Liver (tissue), 9 donors: ENCODE data around the gene RING1. TPM values are rescaled to one million over a fixed set of nuclear protein-coding genes. Genes with fewer than 3 reads are reported as not detected.

Source experiments
- DNase-seq: peaks from one replicate; pipeline ENCODE4 v3.0.0-alpha.2; 2017; ENCODE audit warnings: low spot score
- H3K27ac ChIP-seq, 2 donors: one replicate each; pipeline ENCODE4 v1.7.0; 2013; ENCODE audit warnings: inconsistent platforms in 2 of 2, low read length in 2 of 2, control low read depth in 1 of 2, low read depth in 1 of 2, mild to moderate bottlenecking in 1 of 2
- H3K27me3 ChIP-seq, 4 donors: one replicate each; pipeline versions ENCODE4 v1.6.1 to v1.7.0; 2013; ENCODE audit warnings: low read length in 3 of 4, inconsistent platforms in 1 of 4, mild to moderate bottlenecking in 1 of 4, moderate library complexity in 1 of 4; ENCODE audit not compliant: control insufficient read depth in 4 of 4, insufficient read depth in 4 of 4
- H3K36me3 ChIP-seq, 4 donors: one replicate each; pipeline versions ENCODE4 v1.6.1 to v1.7.0; 2013; ENCODE audit warnings: low read length in 3 of 4, mild to moderate bottlenecking in 3 of 4, low read depth in 1 of 4, moderate library complexity in 1 of 4; ENCODE audit not compliant: control insufficient read depth in 4 of 4, insufficient read depth in 3 of 4
- H3K4me1 ChIP-seq, 4 donors: one replicate each; pipeline versions ENCODE4 v1.6.1 to v1.7.0; 2013; ENCODE audit warnings: low read length in 3 of 4, mild to moderate bottlenecking in 3 of 4, moderate library complexity in 1 of 4; ENCODE audit not compliant: control insufficient read depth in 4 of 4, insufficient read depth in 4 of 4
- H3K4me3 ChIP-seq, 3 donors: one replicate each; pipeline versions ENCODE4 v1.6.1 to v1.7.0; 2013; ENCODE audit warnings: low read length in 3 of 3, control low read depth in 1 of 3, low read depth in 1 of 3, mild to moderate bottlenecking in 1 of 3
- H3K9ac ChIP-seq, 2 donors: one replicate each; pipeline ENCODE4 v1.7.0; 2013; ENCODE audit warnings: low read length in 2 of 2, mild to moderate bottlenecking in 2 of 2, moderate library complexity in 2 of 2, control low read depth in 1 of 2, low read depth in 1 of 2
- H3K9me3 ChIP-seq, 4 donors: one replicate each; pipeline versions ENCODE4 v1.6.1 to v1.7.0; 2013; ENCODE audit warnings: low read length in 3 of 4; ENCODE audit not compliant: control insufficient read depth in 4 of 4
- CTCF ChIP-seq: fragments of 150-350 bp; IDR thresholded peaks from 2 replicates; pipeline ENCODE4 v1.5.1; 2017; ENCODE audit warnings: improper control_type of control experiment, low read depth, low read length; ENCODE audit not compliant: missing input control
- EGR1 ChIP-seq, 2 donors: IDR thresholded peaks; 2 replicates each; pipeline ENCODE4 v1.6.1; 2016 to 2018; ENCODE audit warnings: antibody characterized with exemption in 2 of 2, low read depth in 2 of 2
- FOXA1 ChIP-seq: IDR thresholded peaks from 2 replicates; pipeline ENCODE4 v1.6.1; 2016; ENCODE audit warnings: antibody characterized with exemption
- GABPA ChIP-seq, 2 donors: IDR thresholded peaks in 1 of 2; conservative IDR thresholded peaks in 1 of 2; 2 replicates each; pipeline ENCODE4 v1.6.1; 2016; ENCODE audit warnings: antibody characterized with exemption in 2 of 2, mild to moderate bottlenecking in 1 of 2, moderate library complexity in 1 of 2
- HNF4A ChIP-seq, 2 donors: conservative IDR thresholded peaks; 2 replicates each; pipeline ENCODE4 v1.6.1; 2016; ENCODE audit warnings: antibody characterized with exemption in 2 of 2, mild to moderate bottlenecking in 2 of 2
- HNF4G ChIP-seq: IDR thresholded peaks from 2 replicates; pipeline ENCODE4 v1.6.1; 2016; ENCODE audit warnings: antibody characterized with exemption
- JUND ChIP-seq, 2 donors: IDR thresholded peaks; 2 replicates each; pipeline ENCODE4 v1.6.1; 2016; ENCODE audit warnings: antibody characterized with exemption in 2 of 2
- MAX ChIP-seq: IDR thresholded peaks from 2 replicates; pipeline ENCODE4 v1.6.1; 2016; ENCODE audit warnings: antibody characterized with exemption
- REST ChIP-seq: IDR thresholded peaks from 2 replicates; pipeline ENCODE4 v1.6.1; 2016; ENCODE audit warnings: antibody characterized with exemption, mild to moderate bottlenecking
- RXRA ChIP-seq, 2 donors: IDR thresholded peaks; 2 replicates each; pipeline ENCODE4 v1.6.1; 2017 to 2018; ENCODE audit warnings: antibody characterized with exemption in 2 of 2, mild to moderate bottlenecking in 1 of 2
- YY1 ChIP-seq: IDR thresholded peaks from 2 replicates; pipeline ENCODE4 v1.6.1; 2016; ENCODE audit warnings: antibody characterized with exemption, mild to moderate bottlenecking
- WGBS: extraction: QIAGEN DNeasy Blood & Tissue Kit; methylation state at CpG from one replicate; pipeline ENCODE4 v1.1.7; 2013; 5-methylcytosine and 5-hydroxymethylcytosine counted together
- polyA plus RNA-seq, 2 donors: library from polyadenylated mRNA; stranded (reverse) in 1 of 2; unstranded in 1 of 2; fragments of 200-250 nt in 1 of 2; fragments of >200 nt in 1 of 2; fragmentation: Nextera tagmentation in 1 of 2; extraction: Ambion mirVana in 1 of 2; gene quantifications; one replicate each; pipeline versions ENCODE4 v1.2.1 to v1.2.3, GENCODE V29; 2013 to 2015
- total RNA-seq, 2 donors: library from RNA; depleted of rRNA; stranded (reverse); fragments of >200 nt; gene quantifications; one replicate each; pipeline ENCODE4 v1.2.3, GENCODE V29; 2014
- donor health status: healthy.
- donor health status: healthy.
- donor health status: healthy.
- donor health status: healthy.
- donor health status: healthy.

Gene RING1
- total and polyA plus RNA-seq, 4 donors = 4.4 to 19.7 (median 14.9) TPM

- no peak for TF ChIP-seq CTCF
- TF ChIP-seq RXRA (IDR thresholded peaks at IDR 0.05) = no peak
- no peak for TF ChIP-seq HNF4A (conservative IDR thresholded peaks at IDR 0.05)
These were observed 20.5 kb upstream of the RING1 start (continued) for GRCh38 chr6:33187809-33188208.

- Histone ChIP-seq H3K9ac (no peak overlapping the region), H3K27ac (no peak overlapping the region), H3K27me3 (no peaks in the 10 kb centered on the region), H3K4me3 (no peak overlapping the region), H3K4me1 (peaks cover 0 to 8% (median 2%) of the 10 kb centered on the region in 4 donors), H3K9me3 (no peaks in the 10 kb centered on the region), H3K36me3 (peaks cover 0 to 2% (median under 1%) of the 10 kb centered on the region in 4 donors)
- WGBS = 94% methylated on average over 8 of the region's 8 CpGs
- DNase-seq = no peak
- TF ChIP-seq HNF4G (no peak), CTCF (no peak), YY1 (no peak)
These were observed 19.1 kb upstream of the RING1 start for GRCh38 chr6:33189164-33189563.

GRCh38 chr6:33189625-33190448, 18.5 kb upstream of the RING1 start:
- Histone ChIP-seq H3K9me3 (no peaks in the 10 kb centered on the region), H3K4me1 (peaks cover 0 to 10% (median 2%) of the 10 kb centered on the region in 4 donors), H3K4me3 (no peak overlapping the region), H3K9ac (no peak overlapping the region), H3K36me3 (peaks cover 0 to 9% (median 7%) of the 10 kb centered on the region in 4 donors), H3K27ac (no peak overlapping the region), H3K27me3 (no peaks in the 10 kb centered on the region)
- no peak for TF ChIP-seq JUND (IDR thresholded peaks at IDR 0.05)
- no peak for TF ChIP-seq RXRA (IDR thresholded peaks at IDR 0.05)
- TF ChIP-seq HNF4G = no peak
- no peak for TF ChIP-seq REST
- no peak for TF ChIP-seq GABPA (IDR thresholded peaks at IDR 0.05 in 1 of 2, conservative IDR thresholded peaks at IDR 0.05 in 1 of 2)
- TF ChIP-seq EGR1 (IDR thresholded peaks at IDR 0.05; ENCODE audit: low read depth in 2 of 2) = no peak
- no peak for TF ChIP-seq FOXA1
- no peak for TF ChIP-seq MAX
- DNase-seq = no peak
- WGBS = 73% methylated on average over 7 of the region's 7 CpGs
